Measurements from ENCODE around the gene NCOA7. TPM values are rescaled to one million over a fixed set of nuclear protein-coding genes. Genes with fewer than 3 reads are reported as not detected.

The NCOA7 gene
- total RNA-seq, 1 experiment from 2014 or later: 9.4 TPM

GRCh38 chr6:125887372-125887771 lies 96.6 kb downstream of the NCOA7 start:
- H2BK20ac ChIP-seq (ENCODE audit: low read depth, low read length, poor library complexity, severe bottlenecking): no peak overlapping the region
- H3K4ac ChIP-seq (ENCODE audit: low read depth, low read length): no peak overlapping the region
- no peak overlapping the region for H2BK5ac ChIP-seq (ENCODE audit: insufficient read length, low read length)
- H2BK15ac ChIP-seq (ENCODE audit: low read depth, low read length): no peak overlapping the region
- no peak overlapping the region for H2AK5ac ChIP-seq (ENCODE audit: insufficient read length, low read length)
- Mint-ChIP-seq H3K4me1 (peaks cover 3 to 9% of the 10 kb centered on the region in 2 experiments), H3K27ac (no peak overlapping the region), H3K4me3 (no peak overlapping the region), H3K36me3 (ENCODE audit: insufficient read depth in 1 of 3, low read depth in 3 of 3) (peaks cover 0 to 8% (median 5%) of the 10 kb centered on the region in 3 experiments; a peak in 5 of 7 replicates), H3K9me3 (no peaks in the 10 kb centered on the region), H3K27me3 (ENCODE audit: low read depth) (no peaks in the 10 kb centered on the region)
- H2BK12ac ChIP-seq (ENCODE audit: insufficient read length, low read depth, low read length): no peak overlapping the region
- H3K9ac ChIP-seq (ENCODE audit: extremely low read depth, insufficient read length, low read length): no peak overlapping the region
- no peak for TF ChIP-seq CTCF (conservative IDR thresholded peaks at IDR 0.05)
- H3K18ac ChIP-seq (ENCODE audit: insufficient read length, low read depth, low read length): no peak overlapping the region
- no peak overlapping the region for H3K4me2 ChIP-seq (ENCODE audit: insufficient read depth, insufficient read length, low read length)
- no peak overlapping the region for H3K14ac ChIP-seq (ENCODE audit: insufficient read depth, low read length)
- H3K4me1 ChIP-seq (ENCODE audit: insufficient read depth, low read length): no peaks in the 10 kb centered on the region
- DNase-seq: no peak
- H2AFZ ChIP-seq (ENCODE audit: low read length): no peak overlapping the region
- no peaks in the 10 kb centered on the region for H3K23me2 ChIP-seq (ENCODE audit: insufficient read length, low read depth, low read length, poor library complexity, severe bottlenecking)
- H4K5ac ChIP-seq (ENCODE audit: insufficient read length, low read depth, low read length): no peak overlapping the region
- H3K27me3 ChIP-seq (ENCODE audit: insufficient read depth, low read length): no peaks in the 10 kb centered on the region
- no peak overlapping the region for H3T11ph ChIP-seq (ENCODE audit: low read length)
- no peaks in the 10 kb centered on the region for H4K20me1 ChIP-seq (ENCODE audit: control insufficient read depth, insufficient read depth, insufficient read length)
- no peak overlapping the region for H3K23ac ChIP-seq (ENCODE audit: insufficient read length, low read depth, low read length)
- no peak overlapping the region for H3K56ac ChIP-seq (ENCODE audit: insufficient read length, low read depth, low read length)
- no peak overlapping the region for H3K27ac ChIP-seq (ENCODE audit: insufficient read length, low read depth, low read length)
- H4K8ac ChIP-seq (replicated peaks; ENCODE audit: insufficient read length, low read depth, low read length): no peak overlapping the region
- no peaks in the 10 kb centered on the region for H3K79me2 ChIP-seq (ENCODE audit: insufficient read depth, low read length)
- H3K9me3 ChIP-seq (ENCODE audit: control insufficient read depth, low read depth, low read length): no peaks in the 10 kb centered on the region
- no peak overlapping the region for H4K91ac ChIP-seq (ENCODE audit: insufficient read length, low read depth, low read length)
- H2BK120ac ChIP-seq (ENCODE audit: low read depth, low read length, poor library complexity, severe bottlenecking): no peak overlapping the region
- no peaks in the 10 kb centered on the region for H3K79me1 ChIP-seq (ENCODE audit: insufficient read depth, low read depth, low read length, poor library complexity, severe bottlenecking)
